ENCODE results near the gene ZNF669.

The ZNF669 gene

GRCh38 chr1:247107694-247108093 lies 3.5 kb upstream of the ZNF669 start:
- no peak overlapping the region for H3K4me3 ChIP-seq (ENCODE audit: low read length)
- no peak for TF ChIP-seq CTCF (IDR thresholded peaks at IDR 0.05; ENCODE audit: insufficient read depth, low read depth, low read length, missing control alignments)
- DNase-seq (ENCODE audit: low read depth), result no peak

- no peak for TF ChIP-seq CTCF (IDR thresholded peaks at IDR 0.05; ENCODE audit: insufficient read depth, low read depth, low read length, missing control alignments)
- DNase-seq (ENCODE audit: low read depth), result no peak
- no peak overlapping the region for H3K4me3 ChIP-seq (ENCODE audit: low read length)
Measured at GRCh38 chr1:247105966-247106365, 1.8 kb upstream of the ZNF669 start.

GRCh38 chr1:247104965-247105364 lies 809 bp upstream of the ZNF669 start:
- no peak overlapping the region for H3K4me3 ChIP-seq (ENCODE audit: low read length)
- TF ChIP-seq CTCF (IDR thresholded peaks at IDR 0.05; ENCODE audit: insufficient read depth, low read depth, low read length, missing control alignments), result no peak
- DNase-seq (ENCODE audit: low read depth), result no peak

- H3K4me3 ChIP-seq (ENCODE audit: low read length), result no peak overlapping the region
- no peak for TF ChIP-seq CTCF (IDR thresholded peaks at IDR 0.05; ENCODE audit: insufficient read depth, low read depth, low read length, missing control alignments)
- DNase-seq (ENCODE audit: low read depth), result peak; percentile 53
Measured at GRCh38 chr1:247102381-247102780, 1.8 kb downstream of the ZNF669 start.

- no peak for DNase-seq (ENCODE audit: low read depth)
- H3K4me3 ChIP-seq (ENCODE audit: low read length), result no peak overlapping the region
- no peak for TF ChIP-seq CTCF (IDR thresholded peaks at IDR 0.05; ENCODE audit: insufficient read depth, low read depth, low read length, missing control alignments)
Measured at GRCh38 chr1:247100676-247101279, 3.4 kb downstream of the ZNF669 start.

GRCh38 chr1:247096958-247097357 lies 7.2 kb downstream of the ZNF669 start:
- no peak for DNase-seq (ENCODE audit: low read depth)
- TF ChIP-seq CTCF (IDR thresholded peaks at IDR 0.05; ENCODE audit: insufficient read depth, low read depth, low read length, missing control alignments), result no peak
- H3K4me3 ChIP-seq (ENCODE audit: low read length), result no peak overlapping the region

- TF ChIP-seq CTCF (IDR thresholded peaks at IDR 0.05; ENCODE audit: insufficient read depth, low read depth, low read length, missing control alignments), result no peak
- DNase-seq (ENCODE audit: low read depth), result no peak
Measured at GRCh38 chr1:247096544-247096943, 7.6 kb downstream of the ZNF669 start.

More at GRCh38 chr1:247096544-247096943, 7.6 kb downstream of the ZNF669 start:
- no peak overlapping the region for H3K4me3 ChIP-seq (ENCODE audit: low read length)

Measured in epithelial cell of esophagus (primary cell).